Measurements from ENCODE around the gene RBMS3. TPM values are rescaled to one million over a fixed set of nuclear protein-coding genes. Genes with fewer than 3 reads are reported as not detected.

The RBMS3 gene
- total RNA-seq, 5 donors from 2014 or later (not counting 1 experiment from before 2014, with no cell fraction given): 0.62 to 2.9 (median 1.4) TPM

- ChIA-PET POLR2A (no interaction called here), CTCF (interaction anchor here in 1 of 2 donors (0.7 kb wide), 1 partner anchor 9 kb away, joined by 3 read pairs; no protein-coding TSS in a partner anchor)
- no peak overlapping the region for H3K27ac Mint-ChIP-seq
- no peak overlapping the region for H3K4me3 Mint-ChIP-seq
- Histone ChIP-seq H3K36me3 (ENCODE audit: control insufficient read depth in 2 of 2, extremely low read depth in 1 of 2, insufficient read depth in 1 of 2, low read length in 1 of 2) (no peaks in the 10 kb centered on the region), H3K27ac (ENCODE audit: low read length) (no peak overlapping the region), H3K4me3 (ENCODE audit: control insufficient read depth in 1 of 2, extremely low read depth in 1 of 2, low read length in 1 of 2) (no peak overlapping the region), H3K4me1 (ENCODE audit: control insufficient read depth in 1 of 2, extremely low read depth in 1 of 2, insufficient read depth in 2 of 2, low read length in 2 of 2) (no peaks in the 10 kb centered on the region), H3K27me3 (replicated peaks in 1 of 2; ENCODE audit: control insufficient read depth in 2 of 2, extremely low read depth in 1 of 2, insufficient read depth in 2 of 2, low read length in 1 of 2) (no peaks in the 10 kb centered on the region), H3K9me3 (no peaks in the 10 kb centered on the region)
- H3K36me3 Mint-ChIP-seq: no peaks in the 10 kb centered on the region
- no CpG with 5 or more reads among the region's 1 CpG for WGBS (ENCODE audit: insufficient coverage)
- DNase-seq: no peak
- peaks cover 0 to 3% (median 0%) of the 10 kb centered on the region in 3 donors for H3K9me3 Mint-ChIP-seq
- ATAC-seq (replicated peaks in 1 of 4): no peak
- H3K27me3 Mint-ChIP-seq: no peaks in the 10 kb centered on the region
- H3K4me1 Mint-ChIP-seq: no peaks in the 10 kb centered on the region
Measured at GRCh38 chr3:30002797-30003196, 721.9 kb downstream of the RBMS3 start.

GRCh38 chr3:30003741-30004140 is 722.9 kb downstream of the RBMS3 start:
- Mint-ChIP-seq H3K9me3 (peaks cover 0 to 3% (median 0%) of the 10 kb centered on the region in 3 donors), H3K27me3 (no peaks in the 10 kb centered on the region), H3K27ac (no peak overlapping the region), H3K36me3 (no peaks in the 10 kb centered on the region), H3K4me3 (no peak overlapping the region), H3K4me1 (no peaks in the 10 kb centered on the region)
- Histone ChIP-seq H3K27ac (ENCODE audit: low read length) (no peak overlapping the region), H3K4me1 (ENCODE audit: control insufficient read depth in 1 of 2, extremely low read depth in 1 of 2, insufficient read depth in 2 of 2, low read length in 2 of 2) (no peaks in the 10 kb centered on the region), H3K36me3 (ENCODE audit: control insufficient read depth in 2 of 2, extremely low read depth in 1 of 2, insufficient read depth in 1 of 2, low read length in 1 of 2) (no peaks in the 10 kb centered on the region), H3K4me3 (ENCODE audit: control insufficient read depth in 1 of 2, extremely low read depth in 1 of 2, low read length in 1 of 2) (no peak overlapping the region), H3K27me3 (replicated peaks in 1 of 2; ENCODE audit: control insufficient read depth in 2 of 2, extremely low read depth in 1 of 2, insufficient read depth in 2 of 2, low read length in 1 of 2) (no peaks in the 10 kb centered on the region), H3K9me3 (no peaks in the 10 kb centered on the region)
- ATAC-seq (replicated peaks in 1 of 4): no peak
- no peak for DNase-seq
- POLR2A ChIA-PET: no interaction called here
- no CpG with 5 or more reads among the region's 1 CpG for WGBS (ENCODE audit: insufficient coverage)
- CTCF ChIA-PET: no interaction called here

DNA sequence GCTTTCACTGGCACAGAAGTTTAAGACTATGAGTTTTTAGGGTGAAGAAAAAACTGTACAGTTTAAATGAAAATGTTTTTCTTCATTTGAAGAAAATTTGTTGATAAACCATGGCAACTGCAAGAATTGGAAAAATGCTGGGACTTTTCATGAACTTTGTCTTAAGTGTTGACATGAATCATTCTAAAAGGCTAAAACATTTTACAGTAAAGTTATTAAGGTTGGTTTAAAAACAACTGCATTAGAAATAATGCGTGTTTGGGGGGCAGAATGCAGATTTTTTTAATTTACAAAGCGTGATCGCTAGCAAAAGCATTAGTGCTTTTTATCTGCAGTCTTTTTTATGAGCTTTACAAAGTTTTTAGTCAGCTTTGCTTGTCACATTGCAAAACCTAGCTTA is 723.6 kb downstream of the RBMS3 start:
- ATAC-seq (replicated peaks in 1 of 4) (no peak), DNase-seq (no peak)
- H3K4me1 ChIP-seq (ENCODE audit: control insufficient read depth in 1 of 2, extremely low read depth in 1 of 2, insufficient read depth in 2 of 2, low read length in 2 of 2): no peaks in the 10 kb centered on the region
- no peak overlapping the region for H3K4me3 ChIP-seq (ENCODE audit: control insufficient read depth in 1 of 2, extremely low read depth in 1 of 2, low read length in 1 of 2)
- no peak overlapping the region for H3K4me3 Mint-ChIP-seq
- 90% methylated on average over 3 of the region's 3 CpGs for WGBS (ENCODE audit: insufficient coverage)
- H3K36me3 ChIP-seq (ENCODE audit: control insufficient read depth in 2 of 2, extremely low read depth in 1 of 2, insufficient read depth in 1 of 2, low read length in 1 of 2): no peaks in the 10 kb centered on the region
- no peaks in the 10 kb centered on the region for H3K4me1 Mint-ChIP-seq
- no peaks in the 10 kb centered on the region for H3K9me3 Mint-ChIP-seq
- no peaks in the 10 kb centered on the region for H3K9me3 ChIP-seq
- ChIA-PET CTCF (interaction anchor here in 1 of 2 donors (0.7 kb wide), 1 partner anchor 288 kb away, joined by 3 read pairs; no protein-coding TSS in a partner anchor), POLR2A (interaction anchor here in 1 of 2 donors (0.6 kb wide), 1 partner anchor 1775 kb away, joined by 4 read pairs; no protein-coding TSS in a partner anchor)
- H3K27me3 Mint-ChIP-seq: no peaks in the 10 kb centered on the region
- no peaks in the 10 kb centered on the region for H3K27me3 ChIP-seq (replicated peaks in 1 of 2; ENCODE audit: control insufficient read depth in 2 of 2, extremely low read depth in 1 of 2, insufficient read depth in 2 of 2, low read length in 1 of 2)
- H3K27ac ChIP-seq (ENCODE audit: low read length): no peak overlapping the region
- H3K27ac Mint-ChIP-seq: no peak overlapping the region
- H3K36me3 Mint-ChIP-seq: no peaks in the 10 kb centered on the region

GRCh38 chr3:30006111-30006510 is 725.2 kb downstream of the RBMS3 start:
- no peaks in the 10 kb centered on the region for H3K9me3 Mint-ChIP-seq
- ChIA-PET CTCF (no interaction called here), POLR2A (no interaction called here)
- H3K27ac Mint-ChIP-seq: no peak overlapping the region
- H3K9me3 ChIP-seq: no peaks in the 10 kb centered on the region
- H3K27me3 Mint-ChIP-seq: no peaks in the 10 kb centered on the region
- no peak overlapping the region for H3K4me3 ChIP-seq (ENCODE audit: control insufficient read depth in 1 of 2, extremely low read depth in 1 of 2, low read length in 1 of 2)
- WGBS (ENCODE audit: insufficient coverage): no CpG with 5 or more reads among the region's 1 CpG
- H3K4me1 Mint-ChIP-seq: no peaks in the 10 kb centered on the region
- no peaks in the 10 kb centered on the region for H3K27me3 ChIP-seq (replicated peaks in 1 of 2; ENCODE audit: control insufficient read depth in 2 of 2, extremely low read depth in 1 of 2, insufficient read depth in 2 of 2, low read length in 1 of 2)
- no peak for DNase-seq
- H3K4me1 ChIP-seq (ENCODE audit: control insufficient read depth in 1 of 2, extremely low read depth in 1 of 2, insufficient read depth in 2 of 2, low read length in 2 of 2): no peaks in the 10 kb centered on the region
- ATAC-seq (replicated peaks in 1 of 4): no peak
- no peaks in the 10 kb centered on the region for H3K36me3 ChIP-seq (ENCODE audit: control insufficient read depth in 2 of 2, extremely low read depth in 1 of 2, insufficient read depth in 1 of 2, low read length in 1 of 2)
- H3K27ac ChIP-seq (ENCODE audit: low read length): no peak overlapping the region
- H3K4me3 Mint-ChIP-seq: no peak overlapping the region
- H3K36me3 Mint-ChIP-seq: no peaks in the 10 kb centered on the region

- Mint-ChIP-seq H3K4me3 (no peak overlapping the region), H3K27ac (no peak overlapping the region), H3K36me3 (no peaks in the 10 kb centered on the region), H3K27me3 (peaks cover 3% of the 10 kb centered on the region in 2 donors), H3K4me1 (no peaks in the 10 kb centered on the region), H3K9me3 (no peaks in the 10 kb centered on the region)
- no peaks in the 10 kb centered on the region for H3K9me3 ChIP-seq
- H3K4me1 ChIP-seq (ENCODE audit: control insufficient read depth in 1 of 2, extremely low read depth in 1 of 2, insufficient read depth in 2 of 2, low read length in 2 of 2): no peaks in the 10 kb centered on the region
- 100% methylated on average over 1 of the region's 1 CpG for WGBS (ENCODE audit: insufficient coverage)
- ATAC-seq (replicated peaks in 1 of 4): no peak
- no peak overlapping the region for H3K4me3 ChIP-seq (ENCODE audit: control insufficient read depth in 1 of 2, extremely low read depth in 1 of 2, low read length in 1 of 2)
- DNase-seq: no peak
- ChIA-PET POLR2A (interaction anchor here in 1 of 2 donors (0.6 kb wide), 1 partner anchor 509 kb away, joined by 3 read pairs; no protein-coding TSS in a partner anchor), CTCF (no interaction called here)
- no peaks in the 10 kb centered on the region for H3K27me3 ChIP-seq (replicated peaks in 1 of 2; ENCODE audit: control insufficient read depth in 2 of 2, extremely low read depth in 1 of 2, insufficient read depth in 2 of 2, low read length in 1 of 2)
- no peak overlapping the region for H3K27ac ChIP-seq (ENCODE audit: low read length)
- no peaks in the 10 kb centered on the region for H3K36me3 ChIP-seq (ENCODE audit: control insufficient read depth in 2 of 2, extremely low read depth in 1 of 2, insufficient read depth in 1 of 2, low read length in 1 of 2)
Measured at GRCh38 chr3:30007668-30008067, 726.8 kb downstream of the RBMS3 start.

DNA sequence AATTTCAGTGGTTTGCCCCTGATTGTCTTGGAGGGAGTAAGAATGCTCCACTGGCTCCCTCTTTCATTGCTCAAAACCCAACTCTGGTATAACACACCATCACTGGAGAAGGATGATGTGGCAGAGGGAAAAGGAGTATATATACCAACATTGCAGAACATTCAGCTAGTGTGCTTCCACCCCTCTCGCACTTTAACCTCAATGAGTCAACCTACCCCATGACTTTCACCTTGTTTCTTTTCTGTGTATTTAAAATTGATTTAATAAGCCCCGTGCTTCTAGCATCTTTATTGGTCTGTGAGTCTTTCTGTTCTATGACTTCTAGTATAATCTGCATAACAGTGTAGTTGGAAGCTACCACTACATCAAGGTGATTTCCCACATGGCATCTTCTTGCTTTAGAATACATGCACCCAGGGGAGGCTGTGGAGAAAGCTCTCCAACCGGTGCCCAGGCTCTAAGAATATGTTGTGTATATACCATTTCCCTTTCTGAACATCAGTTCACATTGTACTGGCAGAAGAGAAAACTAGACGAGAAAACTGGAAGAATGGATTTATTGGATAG is 730.4 kb downstream of the RBMS3 start:
- H3K27me3 ChIP-seq (replicated peaks in 1 of 2; ENCODE audit: control insufficient read depth in 2 of 2, extremely low read depth in 1 of 2, insufficient read depth in 2 of 2, low read length in 1 of 2): no peaks in the 10 kb centered on the region
- Mint-ChIP-seq H3K36me3 (no peaks in the 10 kb centered on the region), H3K27ac (no peak overlapping the region), H3K27me3 (peaks cover 3% of the 10 kb centered on the region in 2 donors), H3K4me1 (no peaks in the 10 kb centered on the region), H3K9me3 (no peaks in the 10 kb centered on the region), H3K4me3 (no peak overlapping the region)
- DNase-seq: no peak
- no peak overlapping the region for H3K27ac ChIP-seq (ENCODE audit: low read length)
- H3K4me1 ChIP-seq (ENCODE audit: control insufficient read depth in 1 of 2, extremely low read depth in 1 of 2, insufficient read depth in 2 of 2, low read length in 2 of 2): no peaks in the 10 kb centered on the region
- no CpG with 5 or more reads among the region's 4 CpGs for WGBS (ENCODE audit: insufficient coverage)
- H3K9me3 ChIP-seq: no peaks in the 10 kb centered on the region
- CTCF ChIA-PET: interaction anchor here (0.6 to 1.1 kb wide), 3 partner anchors 9 to 1128 kb away, joined by 3 to 5 read pairs (median 3); no protein-coding TSS in a partner anchor
- no peak overlapping the region for H3K4me3 ChIP-seq (ENCODE audit: control insufficient read depth in 1 of 2, extremely low read depth in 1 of 2, low read length in 1 of 2)
- no peaks in the 10 kb centered on the region for H3K36me3 ChIP-seq (ENCODE audit: control insufficient read depth in 2 of 2, extremely low read depth in 1 of 2, insufficient read depth in 1 of 2, low read length in 1 of 2)
- no peak for ATAC-seq (replicated peaks in 1 of 4)
- POLR2A ChIA-PET: no interaction called here

Measured in T-cell (primary cell).